Breast epithelium (tissue), 4 donors: ENCODE results near the gene HOXB9. TPM values are rescaled to one million over a fixed set of nuclear protein-coding genes. Genes with fewer than 3 reads are reported as not detected.
A peak's percentile ranks its signal among the peaks of the same experiment; 100 is the strongest.

Experiments used
- DNase-seq, 2 donors: peaks; one replicate each; pipeline ENCODE4 v3.0.0-alpha.2; 2019; ENCODE audit warnings: low spot score in 2 of 2
- H3K27ac ChIP-seq, 2 donors: fragments of 200-600 bp; sonication (generic) in 1 of 2; one replicate each; pipeline ENCODE4 v1.5.1; 2016 to 2019; ENCODE audit warnings: mild to moderate bottlenecking in 1 of 2
- H3K27me3 ChIP-seq, 2 donors: fragments of 200-600 bp; sonication (generic) in 1 of 2; one replicate each; pipeline versions ENCODE4 v1.5.1 to v1.6.0; 2017 to 2019; ENCODE audit warnings: control low read depth in 1 of 2, mild to moderate bottlenecking in 1 of 2
- H3K36me3 ChIP-seq: fragments of 200-600 bp; one replicate; pipeline ENCODE4 v1.5.1; 2019
- H3K4me1 ChIP-seq, 2 donors: fragments of 200-600 bp; sonication (generic); one replicate each; pipeline ENCODE4 v1.5.1; 2016 to 2019; ENCODE audit warnings: control low read depth in 1 of 2
- H3K4me3 ChIP-seq, 3 donors: fragments of 200-600 bp; sonication (generic); 1 replicate in 2 of 3; 2 replicates in 1 of 3; pipeline ENCODE4 v1.5.1; 2016 to 2019; ENCODE audit warnings: mild to moderate bottlenecking in 3 of 3, moderate library complexity in 2 of 3
- H3K9me3 ChIP-seq, 2 donors: fragments of 200-600 bp; sonication (generic) in 1 of 2; one replicate each; pipeline ENCODE4 v1.5.1; 2016 to 2019; ENCODE audit warnings: control low read depth in 1 of 2
- CTCF ChIP-seq, 3 donors: fragments of 450-650 bp; IDR thresholded peaks; one replicate each; pipeline ENCODE4 v1.5.1; 2016 to 2017; ENCODE audit warnings: antibody characterized with exemption in 3 of 3, mild to moderate bottlenecking in 3 of 3, moderate library complexity in 3 of 3
- POLR2A ChIP-seq: fragments of 450-650 bp; IDR thresholded peaks from one replicate; pipeline ENCODE4 v1.6.1; 2016; ENCODE audit warnings: antibody characterized with exemption, mild to moderate bottlenecking, moderate library complexity
- POLR2AphosphoS5 ChIP-seq, 3 donors: sonication (generic); formaldehyde crosslinking; IDR thresholded peaks; one replicate each; pipeline ENCODE4 v1.6.1; 2017; ENCODE audit warnings: antibody characterized with exemption in 3 of 3
- intact Hi-C: fragments of 100-400 bp; cut with DNase I; formaldehyde crosslinking; loops from one replicate; pipeline ENCODE4 v1.15.1; 2023; ENCODE audit warnings: low total_unique reads
- total RNA-seq, 3 donors: library from RNA; depleted of rRNA; stranded (reverse); fragments of >200 nt; gene quantifications; one replicate each; pipeline ENCODE4 v1.1.0, GENCODE V29; 2016

HOXB9 gene
- total RNA-seq, 3 donors from 2014 or later = 0.32 to 0.44 (median 0.33) TPM

GRCh38 chr17:48619826-48620449, 6.2 kb downstream of the HOXB9 start:
- no peak overlapping the region for H3K4me3 ChIP-seq
- no peak overlapping the region for H3K27ac ChIP-seq
- intact Hi-C loops = no loop called here
- DNase-seq = no peak
- H3K27me3 ChIP-seq = peaks cover 13 to 100% of the 10 kb centered on the region in 2 donors
- TF ChIP-seq POLR2A (no peak), CTCF (IDR thresholded peaks at IDR 0.05) (no peak), POLR2AphosphoS5 (IDR thresholded peaks at IDR 0.05) (no peak)
- H3K36me3 ChIP-seq = no peaks in the 10 kb centered on the region
- no peaks in the 10 kb centered on the region for H3K9me3 ChIP-seq
- peaks cover 2 to 4% of the 10 kb centered on the region in 2 donors for H3K4me1 ChIP-seq

GRCh38 chr17:48618256-48618896, 7.8 kb downstream of the HOXB9 start:
- Histone ChIP-seq H3K27ac (no peak overlapping the region), H3K9me3 (no peaks in the 10 kb centered on the region), H3K27me3 (peaks cover 17 to 100% of the 10 kb centered on the region in 2 donors), H3K36me3 (no peaks in the 10 kb centered on the region), H3K4me3 (no peak overlapping the region), H3K4me1 (no peaks in the 10 kb centered on the region)
- peak; percentile 84 to 94 for DNase-seq
- intact Hi-C loops = no loop called here
- no peak for TF ChIP-seq POLR2A
- no peak for TF ChIP-seq POLR2AphosphoS5 (IDR thresholded peaks at IDR 0.05)
- TF ChIP-seq CTCF (IDR thresholded peaks at IDR 0.05) = peak; percentile 80 to 98 (median 97)

GRCh38 chr17:48617471-48618255, 8.5 kb downstream of the HOXB9 start:
- H3K9me3 ChIP-seq = no peaks in the 10 kb centered on the region
- intact Hi-C loops = no loop called here
- H3K27me3 ChIP-seq = peaks cover 17 to 100% of the 10 kb centered on the region in 2 donors
- no peak for TF ChIP-seq POLR2A
- no peak overlapping the region for H3K27ac ChIP-seq
- DNase-seq = no peak
- peak overlapping the region in 1 of 3 donors; percentile 23 for H3K4me3 ChIP-seq
- no peaks in the 10 kb centered on the region for H3K36me3 ChIP-seq
- no peaks in the 10 kb centered on the region for H3K4me1 ChIP-seq

GRCh38 chr17:48616717-48617470, 9.3 kb downstream of the HOXB9 start:
- Histone ChIP-seq H3K4me3 (no peak overlapping the region), H3K4me1 (no peaks in the 10 kb centered on the region), H3K27me3 (peaks cover 23 to 100% of the 10 kb centered on the region in 2 donors), H3K27ac (no peak overlapping the region), H3K9me3 (no peaks in the 10 kb centered on the region), H3K36me3 (no peaks in the 10 kb centered on the region)
- intact Hi-C loops = no loop called here
- no peak for DNase-seq
- TF ChIP-seq POLR2A (no peak), CTCF (IDR thresholded peaks at IDR 0.05) (no peak), POLR2AphosphoS5 (IDR thresholded peaks at IDR 0.05) (no peak)

- TF ChIP-seq CTCF (IDR thresholded peaks at IDR 0.05) (no peak), POLR2AphosphoS5 (IDR thresholded peaks at IDR 0.05) (no peak), POLR2A (no peak)
- intact Hi-C loops = no loop called here
- Histone ChIP-seq H3K27me3 (peaks cover 25 to 100% of the 10 kb centered on the region in 2 donors), H3K9me3 (no peaks in the 10 kb centered on the region), H3K4me3 (no peak overlapping the region), H3K36me3 (no peaks in the 10 kb centered on the region), H3K27ac (no peak overlapping the region), H3K4me1 (no peaks in the 10 kb centered on the region)
- no peak for DNase-seq
These were observed 10.0 kb downstream of the HOXB9 start for GRCh38 chr17:48615963-48616716.
